ENCODE results near the gene GRIA2. TPM values are rescaled to one million over a fixed set of nuclear protein-coding genes. Genes with fewer than 3 reads are reported as not detected.

GRIA2 gene
- total RNA-seq, 6 donors from 2014 or later: not detected

DNA sequence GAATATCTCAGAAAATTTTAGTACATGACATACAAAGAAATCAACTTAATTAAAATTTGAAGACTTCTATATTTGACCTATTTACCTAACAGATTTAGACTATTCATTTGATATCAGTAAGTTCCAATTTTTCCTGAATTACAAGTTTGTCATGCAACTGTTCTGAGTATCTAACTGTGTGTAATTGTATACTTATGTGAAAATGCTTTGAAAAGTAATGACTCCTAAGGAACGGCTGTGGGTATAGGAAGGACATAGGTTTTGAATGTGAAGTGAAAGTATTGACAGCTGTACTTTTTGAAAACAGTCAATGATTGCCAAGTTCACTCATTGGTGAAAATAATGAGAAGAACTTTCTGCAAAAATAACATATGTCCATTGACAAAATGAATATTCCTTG, 2.9 kb downstream of the GRIA2 start:
- TF ChIP-seq POLR2AphosphoS5 (IDR thresholded peaks at IDR 0.05) (no peak), POLR2A (IDR thresholded peaks at IDR 0.05) (no peak), EP300 (IDR thresholded peaks at IDR 0.05) (no peak)
- TF ChIP-seq, protein P1, sequence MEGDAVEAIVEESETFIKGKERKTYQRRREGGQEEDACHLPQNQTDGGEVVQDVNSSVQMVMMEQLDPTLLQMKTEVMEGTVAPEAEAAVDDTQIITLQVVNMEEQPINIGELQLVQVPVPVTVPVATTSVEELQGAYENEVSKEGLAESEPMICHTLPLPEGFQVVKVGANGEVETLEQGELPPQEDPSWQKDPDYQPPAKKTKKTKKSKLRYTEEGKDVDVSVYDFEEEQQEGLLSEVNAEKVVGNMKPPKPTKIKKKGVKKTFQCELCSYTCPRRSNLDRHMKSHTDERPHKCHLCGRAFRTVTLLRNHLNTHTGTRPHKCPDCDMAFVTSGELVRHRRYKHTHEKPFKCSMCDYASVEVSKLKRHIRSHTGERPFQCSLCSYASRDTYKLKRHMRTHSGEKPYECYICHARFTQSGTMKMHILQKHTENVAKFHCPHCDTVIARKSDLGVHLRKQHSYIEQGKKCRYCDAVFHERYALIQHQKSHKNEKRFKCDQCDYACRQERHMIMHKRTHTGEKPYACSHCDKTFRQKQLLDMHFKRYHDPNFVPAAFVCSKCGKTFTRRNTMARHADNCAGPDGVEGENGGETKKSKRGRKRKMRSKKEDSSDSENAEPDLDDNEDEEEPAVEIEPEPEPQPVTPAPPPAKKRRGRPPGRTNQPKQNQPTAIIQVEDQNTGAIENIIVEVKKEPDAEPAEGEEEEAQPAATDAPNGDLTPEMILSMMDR (IDR thresholded peaks at IDR 0.05): no peak
- Histone ChIP-seq H3K4me3 (no peak overlapping the region), H3K27me3 (peaks cover 0 to 19% (median 9%) of the 10 kb centered on the region in 4 donors), H3K27ac (no peak overlapping the region), H3K36me3 (no peaks in the 10 kb centered on the region), H3K4me1 (peaks cover 8 to 19% (median 10%) of the 10 kb centered on the region in 4 donors), H3K9me3 (no peaks in the 10 kb centered on the region)
- ATAC-seq (ENCODE audit: low FRiP score in 2 of 2): no peak
- no peak for DNase-seq
- WGBS, 2 donors: 59 to 63% methylated on average over 1 of the region's 1 CpG

DNA sequence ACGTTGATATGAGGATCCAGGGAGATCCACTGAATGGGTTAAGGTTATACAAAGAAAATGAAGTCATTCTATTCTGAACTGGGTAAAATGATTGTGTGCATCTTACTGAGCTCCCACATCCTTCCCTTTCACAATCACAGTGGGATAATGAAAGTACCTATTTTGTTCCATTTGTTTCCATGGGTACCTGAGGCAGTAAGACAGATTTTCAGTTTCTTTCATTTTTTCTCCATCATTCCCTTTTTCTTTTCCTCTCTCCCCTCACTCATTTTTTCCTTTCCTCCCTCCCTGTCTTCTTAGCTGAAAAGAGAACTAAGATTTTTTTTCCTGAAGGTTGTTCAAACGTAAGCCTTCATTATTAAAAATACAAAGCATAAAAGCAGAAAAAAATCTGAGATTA, 4.6 kb downstream of the GRIA2 start:
- ATAC-seq (ENCODE audit: low FRiP score in 2 of 2): no peak
- peaks cover 0 to 19% (median 7%) of the 10 kb centered on the region in 4 donors for H3K27me3 ChIP-seq
- 55 to 57% methylated on average over 2 of the region's 2 CpGs for WGBS, 2 donors
- H3K4me3 ChIP-seq: no peak overlapping the region
- peaks cover 8 to 19% (median 10%) of the 10 kb centered on the region in 4 donors for H3K4me1 ChIP-seq
- no peak for DNase-seq
- H3K36me3 ChIP-seq: no peaks in the 10 kb centered on the region
- TF ChIP-seq EP300 (IDR thresholded peaks at IDR 0.05) (no peak), POLR2AphosphoS5 (IDR thresholded peaks at IDR 0.05) (no peak), POLR2A (IDR thresholded peaks at IDR 0.05) (no peak)
- TF ChIP-seq, protein P1 (IDR thresholded peaks at IDR 0.05): no peak
- H3K9me3 ChIP-seq: no peaks in the 10 kb centered on the region
- no peak overlapping the region for H3K27ac ChIP-seq

DNA sequence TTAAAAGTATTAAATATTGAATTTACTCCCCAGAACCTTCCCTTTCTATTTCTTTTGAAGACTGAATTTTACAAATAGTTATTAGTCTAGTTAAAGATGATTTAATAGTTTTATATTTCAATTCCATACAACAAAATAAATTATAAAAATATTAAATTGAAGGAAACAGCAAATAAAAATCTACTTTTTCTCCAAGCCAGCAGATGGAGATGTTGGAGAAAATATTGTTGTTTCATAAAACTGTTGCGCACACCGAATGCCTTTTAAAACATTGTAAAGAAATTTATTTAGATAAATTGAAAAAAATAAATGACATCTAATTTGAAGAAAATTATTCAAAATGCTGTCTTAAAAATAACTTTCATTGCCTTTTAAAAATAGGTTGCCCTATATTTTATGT, 5.5 kb downstream of the GRIA2 start:
- no peaks in the 10 kb centered on the region for H3K9me3 ChIP-seq
- 96 to 100% methylated on average over 2 of the region's 2 CpGs for WGBS, 2 donors
- H3K27ac ChIP-seq: no peak overlapping the region
- DNase-seq (no peak), ATAC-seq (ENCODE audit: low FRiP score in 2 of 2) (no peak)
- no peaks in the 10 kb centered on the region for H3K36me3 ChIP-seq
- H3K27me3 ChIP-seq: peaks cover 0 to 19% (median 6%) of the 10 kb centered on the region in 4 donors
- H3K4me1 ChIP-seq: peaks cover 8 to 12% (median 10%) of the 10 kb centered on the region in 4 donors
- TF ChIP-seq POLR2A (IDR thresholded peaks at IDR 0.05) (no peak), EP300 (IDR thresholded peaks at IDR 0.05) (no peak), POLR2AphosphoS5 (IDR thresholded peaks at IDR 0.05) (no peak)
- TF ChIP-seq, protein P1 (IDR thresholded peaks at IDR 0.05): no peak
- no peak overlapping the region for H3K4me3 ChIP-seq

DNA sequence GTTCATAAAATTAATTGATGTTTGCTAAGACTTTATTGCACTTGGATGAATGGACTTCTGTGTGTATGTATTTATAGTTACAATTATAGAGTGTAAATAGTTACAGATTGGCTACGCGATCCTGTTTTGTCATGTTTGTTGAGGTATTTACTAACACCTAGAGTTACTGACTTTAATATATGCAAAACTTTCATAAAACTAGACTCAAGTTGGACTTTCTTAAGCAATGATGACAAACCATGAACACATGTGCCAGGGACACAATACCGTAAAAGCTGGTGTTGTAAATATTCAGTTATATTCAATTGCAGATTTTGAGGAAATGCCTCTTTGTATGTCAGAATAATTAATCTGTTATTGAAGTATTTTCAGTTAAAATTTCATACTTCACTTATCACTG, 6.1 kb downstream of the GRIA2 start:
- Histone ChIP-seq H3K27ac (no peak overlapping the region), H3K4me3 (no peak overlapping the region), H3K36me3 (no peaks in the 10 kb centered on the region), H3K9me3 (no peaks in the 10 kb centered on the region), H3K27me3 (peaks cover 0 to 14% (median 6%) of the 10 kb centered on the region in 4 donors), H3K4me1 (peaks cover 8 to 11% (median 10%) of the 10 kb centered on the region in 4 donors)
- 91 to 98% methylated on average over 3 of the region's 3 CpGs for WGBS, 2 donors
- no peak for DNase-seq
- no peak for TF ChIP-seq POLR2A (IDR thresholded peaks at IDR 0.05)
- TF ChIP-seq, protein P1 (IDR thresholded peaks at IDR 0.05): no peak
- no peak for TF ChIP-seq POLR2AphosphoS5 (IDR thresholded peaks at IDR 0.05)
- no peak for TF ChIP-seq EP300 (IDR thresholded peaks at IDR 0.05)
- no peak for ATAC-seq (ENCODE audit: low FRiP score in 2 of 2)

DNA sequence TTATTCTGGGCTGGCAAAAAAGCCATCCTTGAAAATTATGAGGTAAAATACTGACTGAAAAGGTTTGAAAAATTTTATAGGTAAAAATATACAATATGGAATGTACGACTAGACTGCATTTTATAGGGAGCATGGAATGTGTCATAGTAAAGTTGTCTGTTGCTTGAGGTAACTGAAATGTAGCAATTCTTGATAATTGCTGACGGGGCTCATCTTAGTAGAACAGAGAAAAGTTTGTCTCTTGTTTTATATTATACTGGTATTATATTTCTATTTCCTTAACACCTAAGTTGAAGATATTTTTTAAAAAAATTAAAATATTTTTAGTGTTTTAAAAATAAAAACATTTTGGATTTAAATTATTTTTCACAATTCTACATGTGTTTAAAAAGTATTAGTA, 11.0 kb downstream of the GRIA2 start:
- no peak for ATAC-seq (ENCODE audit: low FRiP score in 2 of 2)
- no peak for TF ChIP-seq POLR2AphosphoS5 (IDR thresholded peaks at IDR 0.05)
- no peak for TF ChIP-seq EP300 (IDR thresholded peaks at IDR 0.05)
- TF ChIP-seq, protein P1 (IDR thresholded peaks at IDR 0.05): no peak
- TF ChIP-seq POLR2A (IDR thresholded peaks at IDR 0.05): no peak
- no peaks in the 10 kb centered on the region for H3K9me3 ChIP-seq

More for the DNA sequence above, 11.0 kb downstream of the GRIA2 start:
- no peak overlapping the region for H3K27ac ChIP-seq
- 80 to 94% methylated on average over 2 of the region's 2 CpGs for WGBS, 2 donors
- H3K4me1 ChIP-seq: no peaks in the 10 kb centered on the region
- H3K36me3 ChIP-seq: no peaks in the 10 kb centered on the region
- DNase-seq: no peak
- no peaks in the 10 kb centered on the region for H3K27me3 ChIP-seq
- no peak overlapping the region for H3K4me3 ChIP-seq

Measured in upper lobe of left lung (tissue), 6 donors.